Epithelial cell of esophagus (primary cell): Measurements from ENCODE around the gene ADARB2.
"Not testable (repeated sequence)": the region's sequence is repeated elsewhere in the genome, so short reads cannot be mapped to it uniquely, and the experiment has no call there.

ENCODE experiments used
- DNase-seq: peaks from one replicate; pipeline ENCODE4 v3.0.0; 2010; ENCODE audit warnings: low read depth
- H3K4me3 ChIP-seq: 2 replicates; pipeline ENCODE4 v1.5.1; 2011; ENCODE audit warnings: mild to moderate bottlenecking, low read length, control low read depth
- TF ChIP-seq, protein P1 (sequence below): IDR thresholded peaks from 2 replicates; pipeline ENCODE4 v1.5.1; 2011; ENCODE audit warnings: low read depth, mild to moderate bottlenecking, low read length, control low read depth, inconsistent platforms; ENCODE audit not compliant: insufficient read depth; ENCODE audit errors: missing control alignments

ADARB2 gene

DNA sequence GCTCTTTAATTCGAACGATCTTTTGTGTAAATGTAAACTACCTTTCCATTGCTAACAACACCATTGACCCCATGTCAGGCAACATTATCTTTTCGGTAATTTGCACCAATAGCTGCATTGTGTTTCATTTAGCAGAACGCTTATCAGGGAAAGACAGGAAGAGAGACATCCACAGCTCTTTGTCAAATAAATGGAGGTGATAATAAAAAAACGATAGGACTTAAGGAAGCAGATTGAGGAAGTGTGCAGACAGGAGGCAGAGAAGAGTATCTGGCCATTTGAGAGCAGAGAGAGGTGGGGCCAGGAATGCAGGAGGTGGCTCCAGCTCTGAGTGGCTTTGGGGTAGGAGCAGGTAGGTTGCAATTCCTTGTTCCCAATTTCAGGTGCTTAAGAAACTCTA is 37.5 kb upstream of the ADARB2 start:
- no peak overlapping the region for H3K4me3 ChIP-seq
- TF ChIP-seq, protein P1, sequence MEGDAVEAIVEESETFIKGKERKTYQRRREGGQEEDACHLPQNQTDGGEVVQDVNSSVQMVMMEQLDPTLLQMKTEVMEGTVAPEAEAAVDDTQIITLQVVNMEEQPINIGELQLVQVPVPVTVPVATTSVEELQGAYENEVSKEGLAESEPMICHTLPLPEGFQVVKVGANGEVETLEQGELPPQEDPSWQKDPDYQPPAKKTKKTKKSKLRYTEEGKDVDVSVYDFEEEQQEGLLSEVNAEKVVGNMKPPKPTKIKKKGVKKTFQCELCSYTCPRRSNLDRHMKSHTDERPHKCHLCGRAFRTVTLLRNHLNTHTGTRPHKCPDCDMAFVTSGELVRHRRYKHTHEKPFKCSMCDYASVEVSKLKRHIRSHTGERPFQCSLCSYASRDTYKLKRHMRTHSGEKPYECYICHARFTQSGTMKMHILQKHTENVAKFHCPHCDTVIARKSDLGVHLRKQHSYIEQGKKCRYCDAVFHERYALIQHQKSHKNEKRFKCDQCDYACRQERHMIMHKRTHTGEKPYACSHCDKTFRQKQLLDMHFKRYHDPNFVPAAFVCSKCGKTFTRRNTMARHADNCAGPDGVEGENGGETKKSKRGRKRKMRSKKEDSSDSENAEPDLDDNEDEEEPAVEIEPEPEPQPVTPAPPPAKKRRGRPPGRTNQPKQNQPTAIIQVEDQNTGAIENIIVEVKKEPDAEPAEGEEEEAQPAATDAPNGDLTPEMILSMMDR: no peak
- DNase-seq: no peak

DNA sequence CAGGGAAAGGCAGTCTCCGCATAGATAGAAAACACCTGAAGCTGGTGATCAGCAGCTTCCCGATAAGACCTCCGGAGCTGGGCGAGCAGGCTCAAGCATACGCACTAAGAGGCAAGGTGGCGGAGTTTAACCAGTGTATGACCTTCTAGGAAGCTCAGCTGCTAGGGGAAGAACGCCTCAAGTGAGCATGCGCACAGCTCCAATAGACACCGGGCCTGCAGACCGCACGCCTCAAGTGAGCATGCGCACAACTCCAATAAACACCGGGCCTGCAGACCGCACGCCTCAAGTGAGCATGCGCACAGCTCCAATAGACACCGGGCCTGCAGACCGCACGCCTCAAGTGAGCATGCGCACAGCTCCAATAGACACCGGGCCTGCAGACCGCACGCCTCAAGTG is 35.9 kb upstream of the ADARB2 start:
- DNase-seq, H3K4me3 ChIP-seq: not testable (repeated sequence)

DNA sequence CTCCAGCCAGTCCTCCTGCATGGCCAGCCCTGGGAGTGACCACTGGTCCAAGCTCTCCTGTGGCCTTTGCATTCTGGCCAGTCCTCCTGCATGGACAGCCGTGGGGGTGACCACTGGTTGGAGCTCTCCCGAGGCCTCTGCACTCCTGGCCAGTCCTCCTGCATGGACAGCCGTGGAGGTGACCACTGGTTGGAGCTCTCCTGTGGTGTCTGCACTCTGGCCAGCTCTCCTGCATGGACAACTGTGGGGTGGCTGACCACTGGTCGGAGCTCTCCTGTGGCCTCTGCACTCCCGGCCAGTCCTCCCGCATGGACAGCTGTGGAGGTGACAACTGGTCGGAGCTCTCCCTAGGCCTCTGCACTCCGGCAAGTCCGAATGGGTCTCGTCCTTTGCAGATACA is 28.7 kb upstream of the ADARB2 start:
- no peak overlapping the region for H3K4me3 ChIP-seq
- no peak for DNase-seq
- TF ChIP-seq, protein P1: no peak

DNA sequence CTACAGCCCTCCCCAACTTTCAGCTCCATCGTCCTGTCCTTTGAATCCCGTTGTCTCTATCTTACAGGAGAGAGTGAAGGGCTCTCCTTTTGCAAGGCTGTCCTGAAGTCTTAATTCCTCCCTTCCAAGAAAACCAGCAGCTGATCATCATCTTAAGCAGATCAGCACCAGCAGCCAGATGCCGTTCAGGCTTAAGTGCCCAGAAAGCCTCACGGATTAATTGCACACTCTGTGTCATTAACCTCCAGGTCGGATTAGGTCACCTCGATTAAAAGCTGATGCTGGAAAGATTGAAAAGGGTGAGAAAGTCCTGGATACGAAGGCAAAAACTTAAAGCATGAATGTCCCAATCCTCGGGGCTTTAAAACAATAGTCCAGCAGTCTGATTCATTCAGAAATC is 24.8 kb upstream of the ADARB2 start:
- no peak for DNase-seq
- TF ChIP-seq, protein P1: no peak
- no peak overlapping the region for H3K4me3 ChIP-seq

DNA sequence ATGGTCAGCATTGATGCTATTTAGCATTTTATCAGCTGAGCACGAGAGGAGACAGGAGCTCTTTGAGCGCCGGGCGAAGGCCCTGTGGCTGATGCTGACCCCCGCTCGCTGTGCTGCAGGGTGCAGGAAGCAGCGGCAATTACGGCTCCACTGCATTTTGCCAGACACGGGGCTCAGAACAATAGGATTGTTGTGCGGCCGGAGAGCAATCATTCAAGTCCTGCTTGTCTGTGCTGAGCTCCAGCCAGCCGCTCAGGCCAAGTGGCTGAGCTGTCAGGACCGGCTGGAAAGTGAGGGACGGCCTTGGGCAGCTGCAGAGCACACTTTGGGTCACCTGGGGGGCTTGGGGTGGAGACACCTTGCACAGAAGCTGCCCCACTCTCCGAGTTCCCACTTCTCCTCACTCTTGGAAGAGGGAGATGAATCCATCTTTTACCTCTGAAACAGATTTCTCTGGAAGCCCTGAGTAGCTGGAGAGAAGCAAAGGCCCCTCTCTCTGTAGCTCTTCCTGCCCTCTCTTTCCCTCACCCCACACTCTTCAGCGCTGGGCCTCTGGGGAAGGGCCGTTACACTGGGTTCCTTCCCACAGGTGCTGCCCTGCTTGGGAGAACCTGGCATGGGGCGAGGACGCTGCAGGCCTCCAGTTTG is 17.3 kb upstream of the ADARB2 start:
- DNase-seq: no peak

DNA sequence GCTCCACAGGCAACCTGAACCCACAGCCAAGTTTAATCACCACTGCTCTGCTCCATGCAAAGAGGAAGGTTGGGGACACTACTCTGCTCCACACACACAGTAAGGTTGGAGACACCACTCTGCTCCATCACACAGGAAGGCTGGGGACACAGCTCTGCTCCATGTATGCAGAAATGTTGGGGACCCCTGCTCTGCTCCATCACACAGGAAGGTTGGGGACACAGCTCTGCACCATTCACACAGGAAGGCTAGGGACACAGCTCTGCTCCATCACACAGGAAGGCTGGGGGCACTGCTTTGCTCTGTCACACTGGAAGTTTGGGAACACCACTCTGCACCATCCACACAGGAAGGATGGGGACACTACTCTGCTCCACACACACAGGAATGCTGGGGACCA is 14.8 kb upstream of the ADARB2 start:
- H3K4me3 ChIP-seq: no peak overlapping the region
- TF ChIP-seq, protein P1: no peak

More for the DNA sequence above, 17.3 kb upstream of the ADARB2 start:
- TF ChIP-seq, protein P1: no peak
- no peak overlapping the region for H3K4me3 ChIP-seq

DNA sequence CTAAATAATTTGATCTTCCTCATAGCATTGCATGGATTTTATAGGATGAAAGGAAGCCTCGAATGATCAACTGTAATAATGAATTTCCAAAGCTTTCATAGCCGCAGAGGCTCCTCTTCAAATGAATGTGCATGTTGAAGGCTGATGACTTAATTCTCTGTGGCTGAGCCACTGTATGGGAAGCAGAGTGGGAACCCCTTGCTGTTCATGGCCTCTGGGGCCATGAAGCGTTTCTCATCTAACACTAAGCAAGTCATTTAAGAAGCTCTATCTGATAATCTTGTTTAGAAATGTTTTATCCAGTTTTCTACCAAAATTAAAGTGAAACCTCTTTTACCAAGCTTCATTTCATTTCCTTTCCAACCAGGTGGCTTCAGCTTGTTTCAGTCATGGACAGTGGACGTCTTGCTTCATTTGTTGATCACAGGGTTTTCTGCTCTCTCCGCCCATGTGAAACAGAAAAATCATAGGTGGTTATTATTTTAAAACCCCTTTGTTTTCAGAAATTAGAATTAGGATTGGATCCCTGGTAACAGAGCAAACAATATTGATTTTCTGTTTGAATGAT is 10.3 kb upstream of the ADARB2 start:
- no peak overlapping the region for H3K4me3 ChIP-seq
- DNase-seq: no peak
- TF ChIP-seq, protein P1: no peak

More for the DNA sequence above, 14.8 kb upstream of the ADARB2 start:
- DNase-seq: no peak
